ENCODE data around the gene GPN3. TPM values are rescaled to one million over a fixed set of nuclear protein-coding genes. Genes with fewer than 3 reads are reported as not detected.
"Not testable (repeated sequence)": the region's sequence is repeated elsewhere in the genome, so short reads cannot be mapped to it uniquely, and the experiment has no call there.

The GPN3 gene
- polyA plus RNA-seq, 2 donors = 8.8 to 14.8 TPM

- no peak overlapping the region for H3K4me3 ChIP-seq (ENCODE audit: low read depth in 1 of 2, low read length in 2 of 2)
- H3K4me1 ChIP-seq (ENCODE audit: control insufficient read depth in 2 of 2, insufficient read depth in 2 of 2, low read length in 1 of 2) = no peaks in the 10 kb centered on the region
- peaks cover 0 to 4% of the 10 kb centered on the region in 2 donors for H3K36me3 ChIP-seq (ENCODE audit: control insufficient read depth in 2 of 2, insufficient read depth in 2 of 2, low read length in 1 of 2)
- no peaks in the 10 kb centered on the region for H3K27me3 ChIP-seq (ENCODE audit: control insufficient read depth in 1 of 2, insufficient read depth in 2 of 2, low read length in 2 of 2)
- no peak overlapping the region for H3K27ac ChIP-seq (ENCODE audit: low read depth in 2 of 2, low read length in 1 of 2)
- no peaks in the 10 kb centered on the region for H3K9me3 ChIP-seq (ENCODE audit: control insufficient read depth in 2 of 2, insufficient read depth in 1 of 2, low read depth in 1 of 2, low read length in 1 of 2)
- 55 to 71% methylated on average over 1 of the region's 1 CpG for WGBS, 2 donors
Observed at GRCh38 chr12:110451263-110451662, 16.8 kb downstream of the GPN3 start.

DNA sequence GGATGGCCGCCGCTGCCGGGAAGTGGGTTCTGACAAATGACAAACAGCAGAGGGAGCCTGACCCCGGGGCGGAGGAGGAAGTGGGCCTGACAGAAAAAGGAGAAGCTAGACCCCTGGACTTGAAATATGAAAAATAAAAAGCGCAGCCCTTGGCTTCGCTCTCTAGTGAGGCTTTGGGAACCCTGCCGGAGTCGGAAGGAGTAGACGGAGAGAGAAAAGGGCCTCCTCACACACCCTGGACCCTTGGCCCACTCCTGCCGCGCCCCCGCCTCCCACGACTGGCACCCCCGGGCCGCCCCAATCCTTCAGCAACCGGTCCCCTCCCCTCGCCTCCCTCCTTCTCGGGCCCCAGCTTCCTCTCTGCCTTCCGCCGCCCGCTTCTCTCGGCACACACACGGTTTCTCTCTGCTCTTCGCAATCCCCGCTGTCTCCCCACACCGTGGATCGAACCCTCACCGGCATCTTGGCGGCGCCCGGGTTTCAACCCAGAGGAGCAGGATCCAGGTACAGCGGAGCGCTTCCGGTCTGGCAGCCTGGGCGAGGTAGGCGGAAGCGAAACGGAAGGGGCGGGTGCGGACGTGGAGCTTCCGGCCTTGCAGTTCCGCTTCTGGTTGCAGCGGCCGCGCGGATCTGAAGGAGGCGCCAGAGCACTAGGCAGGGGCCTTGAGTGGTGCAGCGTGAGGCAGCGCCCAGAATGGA, 18.1 kb downstream of the GPN3 start, which contains the start of gene ARPC3:
ARPC3 (minus strand) TSS at position 539 of the 699 bp plus-strand sequence; CDS start at position 462, 77 bp downstream.
- no peaks in the 10 kb centered on the region for H3K9me3 ChIP-seq (ENCODE audit: control insufficient read depth in 2 of 2, insufficient read depth in 1 of 2, low read depth in 1 of 2, low read length in 1 of 2)
- H3K4me3 ChIP-seq (ENCODE audit: low read depth in 1 of 2, low read length in 2 of 2) = peak within 1 kb of the TSS; percentile 72 to 98
- WGBS, 2 donors = 1% methylated on average over 51 of the region's 51 CpGs
- peaks cover 2 to 4% of the 10 kb centered on the region in 2 donors for H3K36me3 ChIP-seq (ENCODE audit: control insufficient read depth in 2 of 2, insufficient read depth in 2 of 2, low read length in 1 of 2)
- H3K27me3 ChIP-seq (ENCODE audit: control insufficient read depth in 1 of 2, insufficient read depth in 2 of 2, low read length in 2 of 2) = no peaks in the 10 kb centered on the region
- peak within 1 kb of the TSS; percentile 93 to 97 for H3K27ac ChIP-seq (ENCODE audit: low read depth in 2 of 2, low read length in 1 of 2)
- no peaks in the 10 kb centered on the region for H3K4me1 ChIP-seq (ENCODE audit: control insufficient read depth in 2 of 2, insufficient read depth in 2 of 2, low read length in 1 of 2)

DNA sequence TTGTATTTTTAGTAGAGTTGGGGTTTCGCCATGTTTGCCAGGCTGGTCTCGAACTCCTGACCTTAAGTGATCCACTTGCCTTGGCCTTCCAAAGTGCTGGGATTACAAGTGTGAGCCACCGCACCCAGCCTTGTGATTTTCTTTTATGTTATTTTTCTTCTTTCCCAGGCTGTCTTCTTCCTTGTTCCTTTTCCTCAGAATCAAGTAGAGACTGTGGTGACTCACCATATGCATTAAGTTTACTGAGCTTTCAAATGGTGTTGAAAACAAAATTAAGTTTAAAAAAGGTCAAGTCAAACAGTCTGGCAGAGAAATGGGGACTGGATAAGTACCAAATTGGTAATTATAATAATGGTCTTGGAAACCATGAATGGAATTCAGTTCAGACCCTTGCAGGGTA, 23.6 kb downstream of the GPN3 start:
- Histone ChIP-seq H3K27me3 (ENCODE audit: control insufficient read depth in 1 of 2, insufficient read depth in 2 of 2, low read length in 2 of 2) (no peaks in the 10 kb centered on the region), H3K9me3 (ENCODE audit: control insufficient read depth in 2 of 2, insufficient read depth in 1 of 2, low read depth in 1 of 2, low read length in 1 of 2) (no peaks in the 10 kb centered on the region), H3K4me1 (ENCODE audit: control insufficient read depth in 2 of 2, insufficient read depth in 2 of 2, low read length in 1 of 2) (no peaks in the 10 kb centered on the region), H3K36me3 (ENCODE audit: control insufficient read depth in 2 of 2, insufficient read depth in 2 of 2, low read length in 1 of 2) (peaks cover 0 to 9% of the 10 kb centered on the region in 2 donors), H3K27ac (ENCODE audit: low read depth in 2 of 2, low read length in 1 of 2) (no peak overlapping the region), H3K4me3 (ENCODE audit: low read depth in 1 of 2, low read length in 2 of 2) (no peak overlapping the region)
- WGBS, 2 donors = 75 to 90% methylated on average over 3 of the region's 3 CpGs

GRCh38 chr12:110436231-110436630, 31.8 kb downstream of the GPN3 start:
- Histone ChIP-seq H3K4me1 (ENCODE audit: control insufficient read depth in 2 of 2, insufficient read depth in 2 of 2, low read length in 1 of 2) (no peaks in the 10 kb centered on the region), H3K4me3 (ENCODE audit: low read depth in 1 of 2, low read length in 2 of 2) (no peak overlapping the region), H3K27ac (ENCODE audit: low read depth in 2 of 2, low read length in 1 of 2) (no peak overlapping the region), H3K9me3 (ENCODE audit: control insufficient read depth in 2 of 2, insufficient read depth in 1 of 2, low read depth in 1 of 2, low read length in 1 of 2) (no peaks in the 10 kb centered on the region), H3K27me3 (ENCODE audit: control insufficient read depth in 1 of 2, insufficient read depth in 2 of 2, low read length in 2 of 2) (no peaks in the 10 kb centered on the region), H3K36me3 (ENCODE audit: control insufficient read depth in 2 of 2, insufficient read depth in 2 of 2, low read length in 1 of 2) (peaks cover 0 to 10% of the 10 kb centered on the region in 2 donors)
- WGBS, 2 donors = 48 to 50% methylated on average over 2 of the region's 2 CpGs

- no peaks in the 10 kb centered on the region for H3K27me3 ChIP-seq (ENCODE audit: control insufficient read depth in 1 of 2, insufficient read depth in 2 of 2, low read length in 2 of 2)
- peak overlapping the region in 1 of 2 donors; percentile 29 for H3K27ac ChIP-seq (ENCODE audit: low read depth in 2 of 2, low read length in 1 of 2)
- WGBS, 2 donors = 82 to 83% methylated on average over 12 of the region's 12 CpGs
- H3K9me3 ChIP-seq (ENCODE audit: control insufficient read depth in 2 of 2, insufficient read depth in 1 of 2, low read depth in 1 of 2, low read length in 1 of 2) = no peaks in the 10 kb centered on the region
- no peaks in the 10 kb centered on the region for H3K4me1 ChIP-seq (ENCODE audit: control insufficient read depth in 2 of 2, insufficient read depth in 2 of 2, low read length in 1 of 2)
- H3K36me3 ChIP-seq (ENCODE audit: control insufficient read depth in 2 of 2, insufficient read depth in 2 of 2, low read length in 1 of 2) = peaks cover 0 to 3% of the 10 kb centered on the region in 2 donors
- peak overlapping the region in 1 of 2 donors; percentile 57 for H3K4me3 ChIP-seq (ENCODE audit: low read depth in 1 of 2, low read length in 2 of 2)
Observed at GRCh38 chr12:110431957-110432587, 36.0 kb downstream of the GPN3 start.

GRCh38 chr12:110429676-110430075, 38.4 kb downstream of the GPN3 start:
- not testable (repeated sequence) for H3K4me3 ChIP-seq (ENCODE audit: low read depth in 1 of 2, low read length in 2 of 2); H3K4me1 ChIP-seq (ENCODE audit: control insufficient read depth in 2 of 2, insufficient read depth in 2 of 2, low read length in 1 of 2); H3K9me3 ChIP-seq (ENCODE audit: control insufficient read depth in 2 of 2, insufficient read depth in 1 of 2, low read depth in 1 of 2, low read length in 1 of 2); H3K27ac ChIP-seq (ENCODE audit: low read depth in 2 of 2, low read length in 1 of 2); H3K36me3 ChIP-seq (ENCODE audit: control insufficient read depth in 2 of 2, insufficient read depth in 2 of 2, low read length in 1 of 2); H3K27me3 ChIP-seq (ENCODE audit: control insufficient read depth in 1 of 2, insufficient read depth in 2 of 2, low read length in 2 of 2)
- WGBS, 2 donors = 88 to 90% methylated on average over 9 to 15 of the region's 15 CpGs

DNA sequence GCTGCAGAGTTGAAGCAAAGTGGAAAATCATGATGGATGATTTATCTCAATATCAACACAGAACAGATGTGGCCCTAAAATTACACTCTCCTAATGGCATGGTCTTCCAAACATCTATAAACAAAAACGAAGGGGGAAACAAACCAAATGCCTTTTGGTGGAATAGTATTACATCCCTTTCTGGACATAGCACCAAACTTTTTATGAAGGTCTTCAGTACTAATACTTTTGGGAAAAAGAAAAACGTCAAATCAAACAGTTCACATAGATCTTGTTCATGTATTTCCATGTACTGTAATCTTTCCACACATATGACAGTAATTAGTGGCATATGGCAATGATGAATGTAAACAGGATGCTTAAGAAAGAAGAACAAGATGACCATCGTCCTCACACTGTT, 41.7 kb downstream of the GPN3 start:
- H3K27me3 ChIP-seq (ENCODE audit: control insufficient read depth in 1 of 2, insufficient read depth in 2 of 2, low read length in 2 of 2) = no peaks in the 10 kb centered on the region
- H3K27ac ChIP-seq (ENCODE audit: low read depth in 2 of 2, low read length in 1 of 2) = no peak overlapping the region
- no peak overlapping the region for H3K4me3 ChIP-seq (ENCODE audit: low read depth in 1 of 2, low read length in 2 of 2)
- 43 to 49% methylated on average over 3 of the region's 3 CpGs for WGBS, 2 donors
- no peaks in the 10 kb centered on the region for H3K4me1 ChIP-seq (ENCODE audit: control insufficient read depth in 2 of 2, insufficient read depth in 2 of 2, low read length in 1 of 2)
- H3K36me3 ChIP-seq (ENCODE audit: control insufficient read depth in 2 of 2, insufficient read depth in 2 of 2, low read length in 1 of 2) = no peaks in the 10 kb centered on the region
- no peaks in the 10 kb centered on the region for H3K9me3 ChIP-seq (ENCODE audit: control insufficient read depth in 2 of 2, insufficient read depth in 1 of 2, low read depth in 1 of 2, low read length in 1 of 2)

- no peaks in the 10 kb centered on the region for H3K27me3 ChIP-seq (ENCODE audit: control insufficient read depth in 1 of 2, insufficient read depth in 2 of 2, low read length in 2 of 2)
- H3K4me3 ChIP-seq (ENCODE audit: low read depth in 1 of 2, low read length in 2 of 2) = no peak overlapping the region
- WGBS, 2 donors = 77 to 79% methylated on average over 3 of the region's 3 CpGs
Observed at GRCh38 chr12:110424237-110424636, 43.8 kb downstream of the GPN3 start.

DNA sequence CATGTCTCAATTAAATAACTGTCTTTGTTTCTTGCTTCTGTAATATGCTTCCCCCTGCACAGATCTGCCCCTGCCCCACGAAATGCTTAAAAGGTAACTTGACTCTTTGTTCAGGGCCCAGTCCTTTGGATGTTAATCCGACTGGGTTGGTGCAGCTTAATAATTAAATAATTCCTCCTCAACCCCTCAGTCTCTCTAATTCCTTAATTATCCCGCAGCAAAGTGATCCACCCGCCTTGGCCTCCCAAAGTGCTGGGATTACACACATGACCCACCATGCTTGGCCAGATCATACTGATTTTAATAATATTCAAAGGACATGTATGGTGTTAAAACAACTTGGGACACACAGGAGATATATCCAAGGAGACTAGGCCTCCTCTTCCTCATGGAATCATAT, 46.4 kb downstream of the GPN3 start:
- WGBS, 2 donors = 76 to 88% methylated on average over 4 of the region's 4 CpGs
- Histone ChIP-seq H3K4me1 (ENCODE audit: control insufficient read depth in 2 of 2, insufficient read depth in 2 of 2, low read length in 1 of 2) (no peaks in the 10 kb centered on the region), H3K4me3 (ENCODE audit: low read depth in 1 of 2, low read length in 2 of 2) (no peak overlapping the region), H3K27ac (ENCODE audit: low read depth in 2 of 2, low read length in 1 of 2) (no peak overlapping the region), H3K36me3 (ENCODE audit: control insufficient read depth in 2 of 2, insufficient read depth in 2 of 2, low read length in 1 of 2) (no peaks in the 10 kb centered on the region), H3K27me3 (ENCODE audit: control insufficient read depth in 1 of 2, insufficient read depth in 2 of 2, low read length in 2 of 2) (no peaks in the 10 kb centered on the region), H3K9me3 (ENCODE audit: control insufficient read depth in 2 of 2, insufficient read depth in 1 of 2, low read depth in 1 of 2, low read length in 1 of 2) (no peaks in the 10 kb centered on the region)

More at GRCh38 chr12:110424237-110424636, 43.8 kb downstream of the GPN3 start:
- Histone ChIP-seq H3K4me1 (ENCODE audit: control insufficient read depth in 2 of 2, insufficient read depth in 2 of 2, low read length in 1 of 2) (no peaks in the 10 kb centered on the region), H3K27ac (ENCODE audit: low read depth in 2 of 2, low read length in 1 of 2) (no peak overlapping the region), H3K9me3 (ENCODE audit: control insufficient read depth in 2 of 2, insufficient read depth in 1 of 2, low read depth in 1 of 2, low read length in 1 of 2) (no peaks in the 10 kb centered on the region), H3K36me3 (ENCODE audit: control insufficient read depth in 2 of 2, insufficient read depth in 2 of 2, low read length in 1 of 2) (no peaks in the 10 kb centered on the region)

All from esophagus (tissue), 2 donors.